NCI-H1436 treated with DMSO at 0.1 percent for 48 hours (cell line): ENCODE measurements around the gene ZNF845.
"Not testable (repeated sequence)": the region's sequence is repeated elsewhere in the genome, so short reads cannot be mapped to it uniquely, and the experiment has no call there.

Experiments
- DNase-seq: peaks from one replicate; lab custom pipeline; 2025; lab: John Stamatoyannopoulos, UW

The ZNF845 gene

GRCh38 chr19:53381376-53381775, 47.8 kb downstream of the ZNF845 start:
- no peak for DNase-seq

GRCh38 chr19:53388168-53388567, 54.6 kb downstream of the ZNF845 start:
- DNase-seq = no peak

GRCh38 chr19:53388904-53389303, 55.4 kb downstream of the ZNF845 start:
- DNase-seq = no peak

GRCh38 chr19:53389571-53389970, 56.0 kb downstream of the ZNF845 start:
- DNase-seq = no peak

GRCh38 chr19:53389978-53390377, 56.4 kb downstream of the ZNF845 start:
- DNase-seq = no peak

- DNase-seq = no peak
These were observed 61.0 kb downstream of the ZNF845 start for GRCh38 chr19:53394522-53394973.

- peak; percentile 41 for DNase-seq
These were observed 61.7 kb downstream of the ZNF845 start, which contains the start of gene ZNF765 for GRCh38 chr19:53394974-53395839. ZNF765 (plus strand) TSS chr19:53395149; CDS start chr19:53398016, 2,867 bp downstream.

GRCh38 chr19:53395840-53396524, 62.4 kb downstream of the ZNF845 start:
- DNase-seq = not testable (repeated sequence)

- DNase-seq = no peak
These were observed 62.9 kb downstream of the ZNF845 start for GRCh38 chr19:53396525-53396868.

GRCh38 chr19:53397918-53398317, 64.4 kb downstream of the ZNF845 start:
- DNase-seq = not testable (repeated sequence)
